B cell (primary cell): ENCODE results near the gene PLA2G6.

Source experiments
- CTCF ChIP-seq: fragments of 200-600 bp; IDR thresholded peaks from one replicate; pipeline ENCODE4 v1.8.0; 2022; ENCODE audit warnings: antibody characterized with exemption, mild to moderate bottlenecking
- EZH2 ChIP-seq: IDR thresholded peaks from 2 replicates; pipeline ENCODE4 v1.6.1; 2012; ENCODE audit warnings: borderline replicate concordance, low read depth, mild to moderate bottlenecking, moderate library complexity, low read length; ENCODE audit not compliant: insufficient read depth, poor library complexity, severe bottlenecking

GRCh38 chr22:38125751-38126201, 55.9 kb downstream of the PLA2G6 start:
- TF ChIP-seq CTCF, result no peak
- no peak for TF ChIP-seq EZH2
